Uterus (tissue), 2 donors: Measurements from ENCODE around the gene NPTX1.

Source experiments
- CTCF ChIP-seq, 4 experiments: fragments of 200-600 bp in 2 of 4; fragments of 450-650 bp in 2 of 4; sonication (generic) in 2 of 4; IDR thresholded peaks; one replicate each; pipeline ENCODE4 v1.5.1; 2016 to 2019; ENCODE audit warnings: antibody characterized with exemption in 4 of 4, mild to moderate bottlenecking in 2 of 4, moderate library complexity in 1 of 4
- POLR2A ChIP-seq, 2 donors: fragments of 450-650 bp; IDR thresholded peaks; one replicate each; pipeline ENCODE4 v1.6.1; 2016; ENCODE audit warnings: antibody characterized with exemption in 2 of 2, mild to moderate bottlenecking in 1 of 2, moderate library complexity in 1 of 2

DNA sequence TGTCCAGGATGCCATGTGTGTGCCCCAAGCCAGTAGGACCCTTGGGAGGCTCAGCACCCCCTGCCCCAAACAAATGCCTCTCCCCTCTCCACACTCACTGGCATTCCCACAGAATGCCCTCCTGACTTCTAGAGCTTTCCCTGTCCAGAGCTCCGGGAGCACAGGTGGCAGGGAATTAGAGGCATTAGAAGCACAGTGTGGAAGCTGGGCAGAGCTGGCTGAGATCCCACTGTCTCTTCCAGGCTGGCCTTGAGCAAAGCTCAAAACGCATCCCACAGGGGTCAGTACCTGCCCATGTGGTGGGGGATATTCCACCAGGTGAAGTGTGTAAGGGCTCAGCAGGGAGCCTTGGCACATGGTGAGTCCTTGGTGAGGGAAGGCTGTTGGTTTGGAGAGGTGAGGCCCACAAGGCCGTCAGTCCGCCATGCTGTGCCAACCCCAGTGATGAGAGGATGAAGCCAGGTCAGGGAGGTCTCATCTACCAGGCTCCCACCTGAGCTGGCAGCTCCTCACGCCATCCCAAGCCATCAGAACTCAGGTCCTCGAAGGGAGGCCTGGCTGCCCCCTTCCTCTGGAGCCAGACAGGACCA, 43.4 kb downstream of the NPTX1 start:
- TF ChIP-seq POLR2A (IDR thresholded peaks at IDR 0.05), result no peak
- TF ChIP-seq CTCF (IDR thresholded peaks at IDR 0.05), result no peak
